ENCODE results near the gene ANTXR2.

GRCh38 chr4:80081566-80081965, 8.5 kb upstream of the ANTXR2 start:
- no peak for TF ChIP-seq JUND (IDR thresholded peaks at IDR 0.05; ENCODE audit: low read length)
- TF ChIP-seq, protein P1, sequence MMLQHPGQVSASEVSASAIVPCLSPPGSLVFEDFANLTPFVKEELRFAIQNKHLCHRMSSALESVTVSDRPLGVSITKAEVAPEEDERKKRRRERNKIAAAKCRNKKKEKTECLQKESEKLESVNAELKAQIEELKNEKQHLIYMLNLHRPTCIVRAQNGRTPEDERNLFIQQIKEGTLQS (IDR thresholded peaks at IDR 0.05; ENCODE audit: insufficient read depth, low read depth, low read length): no peak
- TF ChIP-seq EZH2 (IDR thresholded peaks at IDR 0.05; ENCODE audit: low read depth, low read length, severe bottlenecking): no peak
- TF ChIP-seq, protein P2, sequence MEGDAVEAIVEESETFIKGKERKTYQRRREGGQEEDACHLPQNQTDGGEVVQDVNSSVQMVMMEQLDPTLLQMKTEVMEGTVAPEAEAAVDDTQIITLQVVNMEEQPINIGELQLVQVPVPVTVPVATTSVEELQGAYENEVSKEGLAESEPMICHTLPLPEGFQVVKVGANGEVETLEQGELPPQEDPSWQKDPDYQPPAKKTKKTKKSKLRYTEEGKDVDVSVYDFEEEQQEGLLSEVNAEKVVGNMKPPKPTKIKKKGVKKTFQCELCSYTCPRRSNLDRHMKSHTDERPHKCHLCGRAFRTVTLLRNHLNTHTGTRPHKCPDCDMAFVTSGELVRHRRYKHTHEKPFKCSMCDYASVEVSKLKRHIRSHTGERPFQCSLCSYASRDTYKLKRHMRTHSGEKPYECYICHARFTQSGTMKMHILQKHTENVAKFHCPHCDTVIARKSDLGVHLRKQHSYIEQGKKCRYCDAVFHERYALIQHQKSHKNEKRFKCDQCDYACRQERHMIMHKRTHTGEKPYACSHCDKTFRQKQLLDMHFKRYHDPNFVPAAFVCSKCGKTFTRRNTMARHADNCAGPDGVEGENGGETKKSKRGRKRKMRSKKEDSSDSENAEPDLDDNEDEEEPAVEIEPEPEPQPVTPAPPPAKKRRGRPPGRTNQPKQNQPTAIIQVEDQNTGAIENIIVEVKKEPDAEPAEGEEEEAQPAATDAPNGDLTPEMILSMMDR (IDR thresholded peaks at IDR 0.05; ENCODE audit: control extremely low read depth in 1 of 3, insufficient read depth in 1 of 3, low read depth in 1 of 3, low read length in 3 of 3): no peak
- no peak for TF ChIP-seq ZNF274 (IDR thresholded peaks at IDR 0.05; ENCODE audit: borderline replicate concordance, extremely low read depth, low read length)
- no peak for TF ChIP-seq RAD21 (IDR thresholded peaks at IDR 0.05 in 1 of 2, conservative IDR thresholded peaks at IDR 0.05 in 1 of 2; ENCODE audit: low read depth in 2 of 2, low read length in 2 of 2)
- TF ChIP-seq KDM1A (IDR thresholded peaks at IDR 0.05; ENCODE audit: borderline replicate concordance, low read length): no peak
- TF ChIP-seq CBX8 (IDR thresholded peaks at IDR 0.05; ENCODE audit: borderline replicate concordance, low read depth, low read length): no peak
- no peak for TF ChIP-seq POLR2AphosphoS5 (IDR thresholded peaks at IDR 0.05; ENCODE audit: low read depth, low read length)
- no peak for TF ChIP-seq TCF12 (IDR thresholded peaks at IDR 0.05; ENCODE audit: low read depth, low read length)
- no peak for TF ChIP-seq KDM5A (IDR thresholded peaks at IDR 0.05; ENCODE audit: low read length)
- TF ChIP-seq CREB1 (IDR thresholded peaks at IDR 0.05): no peak
- no peak for TF ChIP-seq SP1 (IDR thresholded peaks at IDR 0.05; ENCODE audit: low read depth, low read length)
- TF ChIP-seq POLR2A (IDR thresholded peaks at IDR 0.05; ENCODE audit: control extremely low read depth in 1 of 2, low read depth in 2 of 2, low read length in 2 of 2): no peak

Measured in H1 (cell line).